ENCODE results near the gene FAM20B. TPM values are rescaled to one million over a fixed set of nuclear protein-coding genes. Genes with fewer than 3 reads are reported as not detected.

Gene FAM20B
- total and polyA plus RNA-seq, 2 of the 13 experiments (the other 11 are each of a cell fraction or from before 2014, with no cell fraction given): 13.8 to 26.9 TPM

GRCh38 chr1:178997428-178997827, 28.3 kb upstream of the FAM20B start (continued):
- no peak for TF ChIP-seq ZNF674 (CRISPR knock-in tag; IDR thresholded peaks at IDR 0.05; ENCODE audit: low read depth)
- TF ChIP-seq TIGD3 (CRISPR knock-in tag; IDR thresholded peaks at IDR 0.05; ENCODE audit: borderline replicate concordance): no peak

GRCh38 chr1:178998295-178998694, 27.4 kb upstream of the FAM20B start:
- no peaks in the 10 kb centered on the region for H3K79me2 ChIP-seq (ENCODE audit: insufficient read depth, low read length)
- H2AFZ ChIP-seq (ENCODE audit: low read length): no peak overlapping the region
- H3K36me3 ChIP-seq (replicated peaks in 1 of 2; ENCODE audit: control insufficient read depth in 1 of 2, insufficient read depth in 2 of 2, low read length in 2 of 2): no peaks in the 10 kb centered on the region
- no peak overlapping the region for H3K4me2 ChIP-seq (ENCODE audit: low read depth, low read length)
- no peak for ATAC-seq
- intact Hi-C loops (cut with micrococcal nuclease; ENCODE audit: unreplicated experiment) (no loop called here), in situ Hi-C loops (cut with HindIII; ENCODE audit: extremely low pct_ligation_motif_present, low pct_unique_long_range_greater_than_20kb) (no loop called here)
- 64% methylated on average over 3 of the region's 3 CpGs for WGBS (ENCODE audit: low lambda C conversion rate)
- no peak overlapping the region for H3K27ac ChIP-seq (ENCODE audit: extremely low read length, insufficient read depth, low read length)
- H3K4me3 ChIP-seq (replicated peaks in 1 of 3; ENCODE audit: insufficient read depth in 1 of 3, low read depth in 2 of 3, low read length in 3 of 3): no peak overlapping the region
- POLR2A ChIA-PET: no interaction called here
- no peak for FAIRE-seq
- H4K20me1 ChIP-seq (ENCODE audit: insufficient read depth, low read length): no peaks in the 10 kb centered on the region
- CTCF ChIA-PET (ENCODE audit: low intra/inter-chr PET ratio, low total read pairs): no interaction called here
- H3K9me3 ChIP-seq (ENCODE audit: low read length): no peaks in the 10 kb centered on the region
- H3K4me1 ChIP-seq (ENCODE audit: insufficient read depth, low read length): peaks cover 28% of the 10 kb centered on the region
- BruUV-seq (replicated peaks): no TSS peak
- H3K27me3 ChIP-seq (ENCODE audit: control insufficient read depth in 1 of 2, insufficient read depth in 2 of 2, low read length in 2 of 2): no peaks in the 10 kb centered on the region
- H3K9ac ChIP-seq (ENCODE audit: insufficient read depth, low read depth, low read length): no peak overlapping the region
- DNase-seq (ENCODE audit: low spot score): no peak
- TF ChIP-seq ZNF234 (CRISPR knock-in tag; conservative IDR thresholded peaks at IDR 0.05): no peak
- peak; percentile 76 for TF ChIP-seq MAFF (IDR thresholded peaks at IDR 0.05; ENCODE audit: low read depth, low read length)
- TF ChIP-seq MAFK (conservative IDR thresholded peaks at IDR 0.05 in 1 of 2, IDR thresholded peaks at IDR 0.05 in 1 of 2; ENCODE audit: low read length in 2 of 2): peak; percentile 81

- intact Hi-C loops (cut with micrococcal nuclease; ENCODE audit: unreplicated experiment): no loop called here
- no peaks in the 10 kb centered on the region for H4K20me1 ChIP-seq (ENCODE audit: insufficient read depth, low read length)
- H3K27ac ChIP-seq (ENCODE audit: extremely low read length, insufficient read depth, low read length): no peak overlapping the region
- BruUV-seq (replicated peaks): no TSS peak
- H3K9ac ChIP-seq (ENCODE audit: insufficient read depth, low read depth, low read length): no peak overlapping the region
- peak overlapping the region; percentile 49 for H2AFZ ChIP-seq (ENCODE audit: low read length)
- H3K4me1 ChIP-seq (ENCODE audit: insufficient read depth, low read length): peaks cover 35% of the 10 kb centered on the region
- no peaks in the 10 kb centered on the region for H3K36me3 ChIP-seq (replicated peaks in 1 of 2; ENCODE audit: control insufficient read depth in 1 of 2, insufficient read depth in 2 of 2, low read length in 2 of 2)
- ChIA-PET CTCF (ENCODE audit: low intra/inter-chr PET ratio, low total read pairs) (no interaction called here), POLR2A (interaction anchor here (0.7 to 1.1 kb wide), 2 partner anchors 18 to 75 kb away, joined by 3 to 4 read pairs; no protein-coding TSS in a partner anchor)
- in situ Hi-C loops (cut with HindIII; ENCODE audit: extremely low pct_ligation_motif_present, low pct_unique_long_range_greater_than_20kb): no loop called here
- H3K27me3 ChIP-seq (ENCODE audit: control insufficient read depth in 1 of 2, insufficient read depth in 2 of 2, low read length in 2 of 2): no peaks in the 10 kb centered on the region
- no peak for DNase-seq (ENCODE audit: low spot score)
- no peaks in the 10 kb centered on the region for H3K79me2 ChIP-seq (ENCODE audit: insufficient read depth, low read length)
- H3K4me3 ChIP-seq (replicated peaks in 1 of 3; ENCODE audit: insufficient read depth in 1 of 3, low read depth in 2 of 3, low read length in 3 of 3): no peak overlapping the region
- H3K9me3 ChIP-seq (ENCODE audit: low read length): no peaks in the 10 kb centered on the region
- no peak for ATAC-seq
- no peak for FAIRE-seq
- WGBS (ENCODE audit: low lambda C conversion rate): 65% methylated on average over 5 of the region's 5 CpGs
- H3K4me2 ChIP-seq (ENCODE audit: low read depth, low read length): no peak overlapping the region; the same call in 1 of the 2 replicates
- no peak for TF ChIP-seq ZBED4 (CRISPR knock-in tag; IDR thresholded peaks at IDR 0.05; ENCODE audit: borderline replicate concordance)
- TF ChIP-seq MEIS2 (CRISPR knock-in tag; IDR thresholded peaks at IDR 0.05): no peak
These were observed 26.6 kb upstream of the FAM20B start for GRCh38 chr1:178999061-178999460.
